Thoracic aorta (tissue), 2 donors: ENCODE measurements around the gene INPP5J. TPM values are rescaled to one million over a fixed set of nuclear protein-coding genes. Genes with fewer than 3 reads are reported as not detected.
A peak's percentile ranks its signal among the peaks of the same experiment; 100 is the strongest.

Experiments
- ATAC-seq: fragments of 150-250 bp; one replicate; pipeline ENCODE4 v1.8.0; 2017; ENCODE audit warnings: low read depth; ENCODE audit not compliant: insufficient number of reproducible peaks, low FRiP score
- DNase-seq: peaks from one replicate; pipeline ENCODE4 v3.0.0-alpha.2; 2020; ENCODE audit warnings: low spot score
- H3K27ac ChIP-seq, 2 donors: fragments of 200-600 bp; sonication (generic); 1 replicate in 1 of 2; 2 replicates in 1 of 2; pipeline ENCODE4 v1.5.1; 2016; ENCODE audit warnings: mild to moderate bottlenecking in 2 of 2, moderate library complexity in 2 of 2
- H3K27me3 ChIP-seq: fragments of 200-600 bp; sonication (generic); replicated peaks from 2 replicates; pipeline ENCODE4 v1.6.0; 2016; ENCODE audit warnings: mild to moderate bottlenecking; ENCODE audit not compliant: insufficient read depth
- H3K36me3 ChIP-seq: fragments of 200-600 bp; sonication (generic); one replicate; pipeline ENCODE4 v1.5.1; 2016
- H3K4me1 ChIP-seq, 2 donors: fragments of 200-600 bp; sonication (generic); 1 replicate in 1 of 2; 2 replicates in 1 of 2; pipeline versions ENCODE4 v1.5.1 to v1.6.0; 2016; ENCODE audit warnings: low read depth in 2 of 2, mild to moderate bottlenecking in 1 of 2; ENCODE audit not compliant: control insufficient read depth in 1 of 2
- H3K4me3 ChIP-seq: fragments of 200-600 bp; sonication (generic); 2 replicates; pipeline ENCODE4 v1.5.1; 2016; ENCODE audit warnings: mild to moderate bottlenecking
- H3K9me3 ChIP-seq: fragments of 200-600 bp; sonication (generic); 2 replicates; pipeline ENCODE4 v1.5.1; 2016
- CTCF ChIP-seq: fragments of 200-600 bp; sonication (generic); IDR thresholded peaks from one replicate; pipeline ENCODE4 v1.5.1; 2019; ENCODE audit warnings: antibody characterized with exemption
- total RNA-seq, 2 donors: library from RNA; depleted of rRNA; stranded (reverse); fragments of >200 nt; gene quantifications; one replicate each; pipeline versions ENCODE4 v1.1.0 to v1.2.3, GENCODE V29; 2016

INPP5J gene
- total RNA-seq, 2 donors from 2014 or later: 2.3 to 4.1 TPM

GRCh38 chr22:31173386-31174145 is 50.8 kb downstream of the INPP5J start:
- peak; percentile 53 for ATAC-seq

GRCh38 chr22:31176923-31177322 is 54.2 kb downstream of the INPP5J start:
- H3K4me1 ChIP-seq: peaks cover 35 to 58% of the 10 kb centered on the region in 2 donors
- ATAC-seq (no peak), DNase-seq (no peak)
- H3K27ac ChIP-seq: peak overlapping the region; percentile 61 to 79
- H3K4me3 ChIP-seq: no peak overlapping the region
- no peaks in the 10 kb centered on the region for H3K9me3 ChIP-seq
- H3K36me3 ChIP-seq: no peaks in the 10 kb centered on the region
- no peak for TF ChIP-seq CTCF
- H3K27me3 ChIP-seq: no peaks in the 10 kb centered on the region

More at GRCh38 chr22:31173386-31174145, 50.8 kb downstream of the INPP5J start:
- Histone ChIP-seq H3K36me3 (no peaks in the 10 kb centered on the region), H3K9me3 (no peaks in the 10 kb centered on the region), H3K4me1 (peaks cover 42 to 82% of the 10 kb centered on the region in 2 donors), H3K27me3 (no peaks in the 10 kb centered on the region), H3K4me3 (peak overlapping the region; percentile 29), H3K27ac (peak overlapping the region; percentile 79 to 83)
- TF ChIP-seq CTCF: no peak
- no peak for DNase-seq

GRCh38 chr22:31177420-31178162 is 54.8 kb downstream of the INPP5J start:
- peaks cover 29 to 51% of the 10 kb centered on the region in 2 donors for H3K4me1 ChIP-seq
- no peaks in the 10 kb centered on the region for H3K36me3 ChIP-seq
- peak overlapping the region; percentile 61 to 79 for H3K27ac ChIP-seq
- no peak overlapping the region for H3K4me3 ChIP-seq
- H3K27me3 ChIP-seq: no peaks in the 10 kb centered on the region
- H3K9me3 ChIP-seq: no peaks in the 10 kb centered on the region
- TF ChIP-seq CTCF: peak; percentile 22
- peak; percentile 51 for DNase-seq
- ATAC-seq: peak; percentile 76

- H3K4me1 ChIP-seq: peaks cover 20 to 39% of the 10 kb centered on the region in 2 donors
- no peak for TF ChIP-seq CTCF
- ATAC-seq: no peak
- DNase-seq: no peak
- H3K27me3 ChIP-seq: no peaks in the 10 kb centered on the region
- no peaks in the 10 kb centered on the region for H3K9me3 ChIP-seq
- peak overlapping the region; percentile 61 to 79 for H3K27ac ChIP-seq
- H3K36me3 ChIP-seq: peaks cover 3% of the 10 kb centered on the region
- no peak overlapping the region for H3K4me3 ChIP-seq
These were observed 56.1 kb downstream of the INPP5J start for GRCh38 chr22:31178859-31179258.

- H3K27ac ChIP-seq: peak overlapping the region in 1 of 2 donors; percentile 79
- peaks cover 3% of the 10 kb centered on the region for H3K36me3 ChIP-seq
- ATAC-seq (no peak), DNase-seq (no peak)
- H3K4me1 ChIP-seq: peaks cover 15 to 34% of the 10 kb centered on the region in 2 donors
- no peaks in the 10 kb centered on the region for H3K27me3 ChIP-seq
- no peaks in the 10 kb centered on the region for H3K9me3 ChIP-seq
- no peak overlapping the region for H3K4me3 ChIP-seq
- TF ChIP-seq CTCF: no peak
These were observed 56.6 kb downstream of the INPP5J start for GRCh38 chr22:31179345-31179744.
